SU-DHL-6 (cell line): Measurements from ENCODE around the gene PRDM16.

Experiments
- EZH2phosphoT487 ChIP-seq: fragments of 200-600 bp; sonication (generic), shearing (Covaris generic); conservative IDR thresholded peaks from 2 replicates; pipeline ENCODE4 v1.6.1; 2018; ENCODE audit warnings: mild to moderate bottlenecking, antibody characterized with exemption, low read length, moderate library complexity, mixed read lengths
- TF ChIP-seq, protein P1 (sequence below): fragments of 200-600 bp; sonication (generic); IDR thresholded peaks from one replicate; pipeline ENCODE4 v1.5.1; 2017; ENCODE audit warnings: antibody characterized with exemption, mild to moderate bottlenecking, low read length, moderate library complexity; ENCODE audit not compliant: insufficient read depth, poor library complexity, severe bottlenecking

DNA sequence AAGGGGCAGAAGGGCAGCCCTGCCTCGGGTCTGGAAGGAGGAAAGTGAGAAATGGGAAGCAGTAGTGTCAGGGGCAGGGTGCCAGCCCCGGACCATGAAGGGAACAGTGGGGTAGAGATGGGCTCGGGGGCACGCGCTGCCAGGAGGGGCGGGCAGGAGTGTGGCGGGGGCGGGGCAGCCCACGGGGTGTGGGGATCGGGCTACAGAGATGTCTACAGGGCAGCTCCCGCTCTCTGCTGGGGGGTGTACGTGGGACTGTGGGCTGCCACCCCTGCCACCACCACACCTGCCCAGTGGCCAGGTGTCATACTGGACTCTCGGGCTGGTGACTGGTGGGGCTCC lies 392.9 kb downstream of the PRDM16 start:
- TF ChIP-seq, protein P1, sequence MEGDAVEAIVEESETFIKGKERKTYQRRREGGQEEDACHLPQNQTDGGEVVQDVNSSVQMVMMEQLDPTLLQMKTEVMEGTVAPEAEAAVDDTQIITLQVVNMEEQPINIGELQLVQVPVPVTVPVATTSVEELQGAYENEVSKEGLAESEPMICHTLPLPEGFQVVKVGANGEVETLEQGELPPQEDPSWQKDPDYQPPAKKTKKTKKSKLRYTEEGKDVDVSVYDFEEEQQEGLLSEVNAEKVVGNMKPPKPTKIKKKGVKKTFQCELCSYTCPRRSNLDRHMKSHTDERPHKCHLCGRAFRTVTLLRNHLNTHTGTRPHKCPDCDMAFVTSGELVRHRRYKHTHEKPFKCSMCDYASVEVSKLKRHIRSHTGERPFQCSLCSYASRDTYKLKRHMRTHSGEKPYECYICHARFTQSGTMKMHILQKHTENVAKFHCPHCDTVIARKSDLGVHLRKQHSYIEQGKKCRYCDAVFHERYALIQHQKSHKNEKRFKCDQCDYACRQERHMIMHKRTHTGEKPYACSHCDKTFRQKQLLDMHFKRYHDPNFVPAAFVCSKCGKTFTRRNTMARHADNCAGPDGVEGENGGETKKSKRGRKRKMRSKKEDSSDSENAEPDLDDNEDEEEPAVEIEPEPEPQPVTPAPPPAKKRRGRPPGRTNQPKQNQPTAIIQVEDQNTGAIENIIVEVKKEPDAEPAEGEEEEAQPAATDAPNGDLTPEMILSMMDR = no peak
- TF ChIP-seq EZH2phosphoT487 = no peak
